Trophoblast cell (in vitro differentiated cells and primary cell): ENCODE measurements around the gene LSR.

Source experiments
- DNase-seq, 2 donors: peaks; one replicate each; pipeline ENCODE4 v3.0.0-alpha.2; 2016
- H2AFZ ChIP-seq: 2 replicates; pipeline ENCODE4 v1.6.1; 2013; ENCODE audit warnings: low read length, moderate library complexity, mild to moderate bottlenecking; ENCODE audit not compliant: insufficient read depth, poor library complexity
- H2AK5ac ChIP-seq: 2 replicates; pipeline ENCODE4 v1.6.1; 2013; ENCODE audit warnings: mild to moderate bottlenecking, low read length
- H2BK120ac ChIP-seq: 2 replicates; pipeline ENCODE4 v1.6.1; 2013; ENCODE audit warnings: low read length, mild to moderate bottlenecking, moderate library complexity; ENCODE audit not compliant: insufficient read depth, poor library complexity
- H2BK12ac ChIP-seq: 2 replicates; pipeline ENCODE4 v1.6.1; 2013; ENCODE audit warnings: mild to moderate bottlenecking, low read length, moderate library complexity
- H2BK5ac ChIP-seq: 2 replicates; pipeline ENCODE4 v1.6.1; 2013; ENCODE audit warnings: low read length, low read depth, moderate library complexity, mild to moderate bottlenecking; ENCODE audit not compliant: poor library complexity
- H3K14ac ChIP-seq: 2 replicates; pipeline ENCODE4 v1.6.1; 2013; ENCODE audit warnings: mild to moderate bottlenecking, low read length
- H3K18ac ChIP-seq: 2 replicates; pipeline ENCODE4 v1.6.1; 2013; ENCODE audit warnings: mild to moderate bottlenecking, low read length
- H3K23ac ChIP-seq: 2 replicates; pipeline ENCODE4 v1.6.1; 2013; ENCODE audit warnings: low read length
- H3K27ac ChIP-seq: 2 replicates; pipeline ENCODE4 v1.5.1; 2013; ENCODE audit warnings: low read depth, mild to moderate bottlenecking, inconsistent platforms, low read length, moderate library complexity
- H3K27me3 ChIP-seq: 2 replicates; pipeline ENCODE4 v1.6.1; 2013; ENCODE audit warnings: inconsistent platforms, mild to moderate bottlenecking, low read length, moderate library complexity; ENCODE audit not compliant: insufficient read depth
- H3K36me3 ChIP-seq, 2 experiments: 1 replicate in 1 of 2; 2 replicates in 1 of 2; pipeline ENCODE4 v1.6.1; 2013; ENCODE audit warnings: low read length in 2 of 2, mild to moderate bottlenecking in 2 of 2, moderate library complexity in 1 of 2; ENCODE audit not compliant: insufficient read depth in 2 of 2, control insufficient read depth in 1 of 2
- H3K4ac ChIP-seq: 2 replicates; pipeline ENCODE4 v1.6.1; 2013; ENCODE audit warnings: low read depth, mild to moderate bottlenecking, low read length, moderate library complexity
- H3K4me1 ChIP-seq, 2 experiments: 1 replicate in 1 of 2; 2 replicates in 1 of 2; pipeline ENCODE4 v1.6.1; 2013; ENCODE audit warnings: low read length in 2 of 2, mild to moderate bottlenecking in 2 of 2, moderate library complexity in 1 of 2; ENCODE audit not compliant: insufficient read depth in 2 of 2, control insufficient read depth in 1 of 2
- H3K4me2 ChIP-seq: 2 replicates; pipeline ENCODE4 v1.6.1; 2013; ENCODE audit warnings: inconsistent platforms, mild to moderate bottlenecking, low read length, moderate library complexity
- H3K4me3 ChIP-seq: 2 replicates; pipeline ENCODE4 v1.5.1; 2013; ENCODE audit warnings: mild to moderate bottlenecking, low read depth, low read length, inconsistent platforms
- H3K79me1 ChIP-seq: one replicate; pipeline ENCODE4 v1.6.1; 2013; ENCODE audit warnings: low read length
- H3K79me2 ChIP-seq: 2 replicates; pipeline ENCODE4 v1.6.1; 2013; ENCODE audit warnings: low read length, mild to moderate bottlenecking; ENCODE audit not compliant: control insufficient read depth, insufficient read depth, poor library complexity
- H3K9ac ChIP-seq: 2 replicates; pipeline ENCODE4 v1.6.1; 2013; ENCODE audit warnings: mild to moderate bottlenecking, low read length
- H3K9me3 ChIP-seq: 2 replicates; pipeline ENCODE4 v1.6.1; 2013; ENCODE audit warnings: low read depth, mild to moderate bottlenecking, control low read depth, inconsistent platforms, low read length; ENCODE audit not compliant: insufficient read depth
- H4K12ac ChIP-seq: 2 replicates; pipeline ENCODE4 v1.6.1; 2013; ENCODE audit warnings: low read depth, mild to moderate bottlenecking, low read length, moderate library complexity
- H4K8ac ChIP-seq: 2 replicates; pipeline ENCODE4 v1.6.1; 2013; ENCODE audit warnings: low read depth, mild to moderate bottlenecking, low read length, moderate library complexity
- H4K91ac ChIP-seq: one replicate; pipeline ENCODE4 v1.6.1; 2013; ENCODE audit warnings: low read depth, mild to moderate bottlenecking, low read length, moderate library complexity
- WGBS: extraction: QIAGEN DNeasy Blood & Tissue Kit; methylation state at CpG from one replicate; pipeline ENCODE4 v1.1.7; 2013; ENCODE audit warnings: missing lambda C conversion rate; ENCODE audit not compliant: insufficient read length, insufficient coverage; ENCODE audit errors: extremely low coverage; 5-methylcytosine and 5-hydroxymethylcytosine counted together

Gene LSR

GRCh38 chr19:35313587-35313986 is 64.8 kb downstream of the LSR start:
- no peak overlapping the region for H3K4ac ChIP-seq
- no peak overlapping the region for H4K8ac ChIP-seq
- H3K27ac ChIP-seq, result no peak overlapping the region
- no peaks in the 10 kb centered on the region for H3K36me3 ChIP-seq
- H3K4me3 ChIP-seq, result no peak overlapping the region
- H2BK120ac ChIP-seq, result no peak overlapping the region
- H2BK5ac ChIP-seq, result no peak overlapping the region
- no CpG with 5 or more reads among the region's 7 CpGs for WGBS
- no peak overlapping the region for H4K12ac ChIP-seq
- peaks cover 6 to 13% of the 10 kb centered on the region in 2 experiments for H3K4me1 ChIP-seq
- H3K14ac ChIP-seq, result no peak overlapping the region
- no peak for DNase-seq
- H4K91ac ChIP-seq, result no peak overlapping the region
- H3K27me3 ChIP-seq, result no peaks in the 10 kb centered on the region
- H3K4me2 ChIP-seq, result no peak overlapping the region
- no peak overlapping the region for H2BK12ac ChIP-seq
- no peak overlapping the region for H3K9ac ChIP-seq
- H3K23ac ChIP-seq, result no peak overlapping the region
- no peak overlapping the region for H3K18ac ChIP-seq
- H3K9me3 ChIP-seq, result no peaks in the 10 kb centered on the region
- no peaks in the 10 kb centered on the region for H3K79me2 ChIP-seq
- no peak overlapping the region for H2AK5ac ChIP-seq
- H3K79me1 ChIP-seq, result no peaks in the 10 kb centered on the region
- no peak overlapping the region for H2AFZ ChIP-seq

GRCh38 chr19:35314031-35314430 is 65.2 kb downstream of the LSR start:
- Histone ChIP-seq H4K91ac (no peak overlapping the region), H2BK12ac (no peak overlapping the region), H3K4me3 (no peak overlapping the region), H2BK5ac (no peak overlapping the region), H3K23ac (no peak overlapping the region), H3K9me3 (no peaks in the 10 kb centered on the region), H3K79me1 (no peaks in the 10 kb centered on the region), H2BK120ac (no peak overlapping the region), H3K27ac (no peak overlapping the region), H3K18ac (no peak overlapping the region), H3K4ac (no peak overlapping the region), H3K27me3 (no peaks in the 10 kb centered on the region), H2AFZ (no peak overlapping the region), H4K8ac (no peak overlapping the region), H2AK5ac (no peak overlapping the region), H3K4me2 (no peak overlapping the region), H4K12ac (no peak overlapping the region), H3K9ac (no peak overlapping the region), H3K36me3 (no peaks in the 10 kb centered on the region), H3K79me2 (no peaks in the 10 kb centered on the region), H3K14ac (no peak overlapping the region), H3K4me1 (peaks cover 6 to 13% of the 10 kb centered on the region in 2 experiments)
- DNase-seq, result peak; percentile 29 to 52
- WGBS, result no CpG with 5 or more reads among the region's 8 CpGs

- H3K23ac ChIP-seq, result no peak overlapping the region
- H3K79me2 ChIP-seq, result no peaks in the 10 kb centered on the region
- H3K36me3 ChIP-seq, result no peaks in the 10 kb centered on the region
- DNase-seq, result peak; percentile 68 to 85
- H3K4ac ChIP-seq, result no peak overlapping the region
- H2BK5ac ChIP-seq, result no peak overlapping the region
- WGBS, result no CpG with 5 or more reads among the region's 10 CpGs
- no peaks in the 10 kb centered on the region for H3K9me3 ChIP-seq
- no peak overlapping the region for H4K91ac ChIP-seq
- no peak overlapping the region for H2BK120ac ChIP-seq
- no peak overlapping the region for H3K14ac ChIP-seq
- H2AK5ac ChIP-seq, result no peak overlapping the region
- no peak overlapping the region for H2BK12ac ChIP-seq
- no peak overlapping the region for H3K4me2 ChIP-seq
- H3K18ac ChIP-seq, result no peak overlapping the region
- H2AFZ ChIP-seq, result no peak overlapping the region
- no peak overlapping the region for H3K27ac ChIP-seq
- H3K4me1 ChIP-seq, result peaks cover 3 to 10% of the 10 kb centered on the region in 2 experiments
- no peak overlapping the region for H3K4me3 ChIP-seq
- no peak overlapping the region for H3K9ac ChIP-seq
- no peaks in the 10 kb centered on the region for H3K79me1 ChIP-seq
- H3K27me3 ChIP-seq, result no peaks in the 10 kb centered on the region
- H4K12ac ChIP-seq, result no peak overlapping the region
- no peak overlapping the region for H4K8ac ChIP-seq
These were observed 66.2 kb downstream of the LSR start for GRCh38 chr19:35314858-35315470.

- no peaks in the 10 kb centered on the region for H3K27me3 ChIP-seq
- no peak overlapping the region for H3K14ac ChIP-seq
- H3K4me1 ChIP-seq, result peaks cover 0 to 5% of the 10 kb centered on the region in 2 experiments
- H3K9ac ChIP-seq, result no peak overlapping the region
- no peak overlapping the region for H3K23ac ChIP-seq
- no peak overlapping the region for H3K18ac ChIP-seq
- H3K9me3 ChIP-seq, result no peaks in the 10 kb centered on the region
- H2BK5ac ChIP-seq, result no peak overlapping the region
- no CpG with 5 or more reads among the region's 9 CpGs for WGBS
- H4K91ac ChIP-seq, result no peak overlapping the region
- peak in 1 of 2 donors; percentile 36 for DNase-seq
- no peaks in the 10 kb centered on the region for H3K79me1 ChIP-seq
- H4K8ac ChIP-seq, result no peak overlapping the region
- H3K4ac ChIP-seq, result no peak overlapping the region
- no peak overlapping the region for H3K4me3 ChIP-seq
- H3K36me3 ChIP-seq, result no peaks in the 10 kb centered on the region
- H2AFZ ChIP-seq, result no peak overlapping the region
- H3K4me2 ChIP-seq, result no peak overlapping the region
- no peak overlapping the region for H2BK120ac ChIP-seq
- H4K12ac ChIP-seq, result no peak overlapping the region
- H2AK5ac ChIP-seq, result no peak overlapping the region
- no peak overlapping the region for H2BK12ac ChIP-seq
- no peaks in the 10 kb centered on the region for H3K79me2 ChIP-seq
- no peak overlapping the region for H3K27ac ChIP-seq
These were observed 67.1 kb downstream of the LSR start for GRCh38 chr19:35315883-35316282.
